HuH-7.5 (cell line): ENCODE results near the gene PPP1R15B.
A peak's percentile ranks its signal among the peaks of the same experiment; 100 is the strongest.

ENCODE experiments used
- DNase-seq: peaks from one replicate; pipeline ENCODE4 v3.0.0; 2011; ENCODE audit warnings: low spot score

PPP1R15B gene

DNA sequence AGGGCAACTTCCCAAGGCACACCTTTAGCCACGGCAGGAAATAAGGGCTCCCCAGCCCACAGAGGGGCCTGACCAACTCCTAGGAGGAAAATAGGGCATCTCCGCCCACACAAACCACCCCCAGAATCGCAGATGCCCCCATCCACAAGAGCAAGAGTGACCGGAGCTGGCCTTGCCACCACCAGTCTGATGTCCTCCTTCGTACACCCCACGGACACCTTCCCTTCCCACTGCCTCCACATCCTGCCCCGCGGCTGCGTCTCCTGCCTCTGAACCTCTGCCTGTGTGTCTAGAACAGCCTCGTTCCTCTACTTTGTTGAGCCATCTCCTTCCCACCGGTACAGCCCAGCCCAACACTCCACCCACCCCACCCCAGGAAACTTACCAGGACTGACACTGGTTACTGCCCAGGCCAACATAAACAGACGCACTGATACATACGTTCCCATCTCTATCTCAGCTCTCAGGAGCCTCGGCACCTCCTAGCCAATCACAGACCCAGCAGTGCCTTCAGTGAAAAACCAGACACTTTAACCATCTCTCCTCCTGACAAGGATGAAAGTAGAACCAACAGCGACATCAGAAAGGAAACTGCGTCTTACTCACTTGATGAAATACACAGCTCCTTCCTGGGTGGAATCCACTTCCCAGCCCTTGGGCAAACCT lies 44.3 kb downstream of the PPP1R15B start:
- no peak for DNase-seq

DNA sequence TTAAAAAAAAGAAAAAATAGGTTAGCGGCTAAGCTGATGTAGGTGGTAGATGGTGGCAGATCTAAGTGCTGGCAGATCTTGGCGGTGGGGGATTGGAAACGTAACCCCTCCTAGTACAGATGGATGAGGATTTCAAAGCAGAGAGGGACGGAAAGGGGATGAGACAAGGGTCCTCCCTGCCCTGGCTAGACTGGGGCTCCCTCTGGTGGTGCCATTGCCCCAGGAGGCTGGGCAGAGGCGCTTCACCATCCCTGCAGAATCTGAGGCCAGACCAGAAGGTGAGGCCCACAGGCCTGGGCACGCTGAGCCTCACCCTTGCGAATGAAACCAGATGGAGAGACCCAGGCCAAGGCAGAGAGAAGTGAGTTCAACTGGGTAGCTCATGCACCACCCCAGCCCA lies 44.9 kb downstream of the PPP1R15B start:
- peak; percentile 50 for DNase-seq

DNA sequence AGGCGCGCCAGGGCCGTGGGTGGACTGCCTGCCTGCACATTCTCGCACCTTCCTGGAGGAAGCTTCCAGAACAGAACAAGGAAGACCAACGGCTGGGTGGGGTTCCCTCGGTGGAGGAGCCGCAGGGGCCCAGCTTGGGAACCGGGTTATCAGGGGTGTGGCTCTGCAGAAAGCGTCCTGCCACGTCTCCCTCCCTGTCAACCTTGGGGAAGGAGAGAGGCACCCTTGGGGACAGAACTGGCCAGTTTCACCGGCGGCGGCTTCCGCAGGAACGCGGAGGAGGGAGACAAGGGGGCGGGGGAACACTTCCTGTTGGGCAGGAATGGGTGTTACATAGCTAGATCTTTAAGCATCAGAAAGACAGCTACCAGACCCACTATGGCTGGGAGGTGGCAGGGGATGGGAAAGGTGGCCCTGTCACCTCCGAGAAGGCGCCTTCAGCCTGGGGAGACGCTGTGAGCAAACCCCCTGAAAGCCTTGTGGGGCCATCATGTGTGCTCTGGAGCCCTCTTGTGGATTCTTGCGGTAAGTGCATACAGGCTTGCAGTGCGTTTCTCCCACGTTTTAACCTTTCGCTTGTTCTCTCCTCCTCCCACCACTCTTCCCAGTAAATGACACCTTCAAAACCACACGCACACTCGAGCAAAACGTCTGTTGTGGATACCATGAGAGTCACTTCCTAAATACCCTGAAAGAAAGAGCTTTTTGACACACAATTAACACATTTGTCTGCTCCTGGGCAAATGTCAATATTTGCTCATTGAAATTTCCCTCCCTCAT lies 48.1 kb downstream of the PPP1R15B start:
- DNase-seq = peak; percentile 64

DNA sequence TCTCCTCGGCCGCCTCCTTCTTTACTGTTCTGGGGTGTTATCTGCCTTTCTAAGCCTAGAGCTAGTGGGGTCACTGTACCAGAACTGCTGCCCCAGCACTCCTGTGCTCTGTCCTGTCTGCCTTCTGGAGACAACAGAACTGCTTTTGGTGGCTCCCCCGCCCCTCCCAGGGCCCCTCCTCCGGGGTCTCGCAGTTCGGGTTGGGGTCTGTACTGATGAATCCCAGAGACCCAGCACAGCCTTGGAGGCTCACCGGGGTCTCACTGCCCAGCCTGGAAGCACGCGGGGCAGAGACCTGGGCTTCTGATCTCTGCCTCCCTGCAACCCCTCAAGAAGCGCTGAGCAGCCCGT lies 48.7 kb downstream of the PPP1R15B start:
- no peak for DNase-seq

DNA sequence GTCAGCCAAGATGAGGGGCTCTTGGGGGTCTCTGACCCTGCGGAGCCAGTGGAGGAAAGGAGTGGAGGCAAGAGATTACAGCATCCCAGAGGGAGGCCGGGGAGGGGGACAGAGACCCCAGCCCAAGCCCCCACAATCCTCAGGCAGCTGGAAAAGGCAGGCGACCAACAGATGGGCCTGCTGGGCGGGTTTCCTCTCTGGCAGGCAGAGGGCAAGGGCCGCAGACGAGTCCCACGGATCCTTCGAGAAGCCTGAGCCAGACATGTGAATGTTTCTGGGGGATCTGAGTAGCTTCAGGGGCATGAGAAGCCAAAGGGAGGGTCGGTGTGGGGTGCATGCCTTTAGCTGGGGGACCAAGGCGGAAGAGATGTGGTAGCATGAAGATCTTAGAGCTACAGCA lies 49.8 kb downstream of the PPP1R15B start:
- DNase-seq = no peak

DNA sequence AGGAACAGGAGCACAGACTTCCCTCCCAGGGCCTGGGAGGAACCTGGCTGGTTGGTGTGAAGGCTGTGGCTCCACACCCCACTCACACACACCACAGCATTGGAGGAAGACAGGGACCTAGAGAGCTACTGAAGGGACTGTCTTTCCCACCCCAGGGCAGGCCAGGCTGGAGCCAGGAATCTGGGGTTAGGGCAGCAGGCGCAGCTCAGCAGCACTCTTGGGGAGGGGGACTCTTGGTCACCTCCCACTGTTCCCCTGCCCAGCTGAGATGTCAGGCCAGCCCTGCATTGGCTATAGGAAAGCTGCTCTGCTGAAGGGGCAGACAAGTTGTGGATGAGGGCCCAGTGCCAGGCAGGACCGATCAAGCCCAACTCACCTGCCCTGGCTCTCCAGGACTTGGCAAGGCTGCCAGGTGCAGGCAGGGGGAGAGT lies 50.3 kb downstream of the PPP1R15B start:
- DNase-seq = no peak

DNA sequence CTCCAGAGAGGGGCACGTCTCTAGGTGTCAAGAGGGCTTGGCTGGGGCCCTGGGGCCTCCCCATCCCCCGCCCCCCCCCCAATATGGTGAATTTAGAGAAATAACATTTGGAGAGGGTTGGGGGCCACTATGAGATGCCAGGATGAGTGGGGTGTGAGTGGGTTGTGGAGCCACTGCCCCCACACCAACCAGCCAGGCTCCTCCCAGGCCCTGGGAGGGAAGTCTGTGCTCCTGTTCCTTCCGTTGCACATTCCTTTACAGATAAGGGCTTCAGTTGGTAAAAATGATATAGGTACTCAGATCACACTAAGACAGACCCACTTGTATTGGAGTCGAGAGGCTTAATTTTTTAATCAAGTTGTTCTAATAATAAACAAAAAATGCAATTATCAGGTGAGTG lies 51.3 kb downstream of the PPP1R15B start:
- no peak for DNase-seq

DNA sequence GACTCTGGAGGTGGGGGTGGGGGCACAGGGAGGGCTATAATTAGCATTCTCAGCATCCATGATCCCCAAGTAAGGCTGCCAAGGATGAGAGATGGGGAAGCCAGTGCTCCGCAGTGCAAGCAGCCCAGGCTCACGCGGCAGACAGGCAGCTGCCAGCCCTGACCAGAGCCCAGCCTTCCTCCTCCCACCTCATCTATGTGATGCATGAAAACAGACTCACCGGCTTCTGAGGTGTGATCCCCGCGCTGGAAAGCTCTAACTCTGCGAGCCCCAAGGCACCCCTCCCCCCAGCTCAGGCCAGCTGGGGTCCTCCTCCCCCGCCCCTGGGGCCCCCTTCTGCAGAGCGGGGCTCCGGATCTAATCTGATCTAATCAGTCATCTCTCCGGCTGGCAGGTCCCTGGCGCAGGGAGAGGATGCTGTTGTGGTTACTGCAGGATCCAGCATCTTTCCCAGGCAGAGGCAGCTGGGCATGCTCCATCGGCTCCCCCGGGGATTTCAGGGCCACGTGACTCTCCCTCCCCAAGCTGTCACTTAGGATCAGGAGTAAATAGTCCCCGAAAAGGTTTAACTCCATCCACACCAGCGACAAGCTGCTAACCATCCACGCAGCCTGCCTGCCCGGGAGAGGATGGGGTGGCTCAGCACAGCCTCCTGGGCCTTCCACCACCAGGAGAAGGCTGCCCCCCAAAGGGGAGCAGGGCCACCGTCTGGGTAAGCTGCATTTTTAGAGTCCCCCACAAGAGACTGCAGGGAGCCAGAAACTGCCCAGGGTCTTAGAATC lies 52.0 kb downstream of the PPP1R15B start, which contains the start of gene PLEKHA6:
Gene PLEKHA6, minus strand, starts transcription at position 456 of the 782 bp plus-strand sequence. CDS start 86,202 bp downstream, outside the sequence.
- no peak for DNase-seq

DNA sequence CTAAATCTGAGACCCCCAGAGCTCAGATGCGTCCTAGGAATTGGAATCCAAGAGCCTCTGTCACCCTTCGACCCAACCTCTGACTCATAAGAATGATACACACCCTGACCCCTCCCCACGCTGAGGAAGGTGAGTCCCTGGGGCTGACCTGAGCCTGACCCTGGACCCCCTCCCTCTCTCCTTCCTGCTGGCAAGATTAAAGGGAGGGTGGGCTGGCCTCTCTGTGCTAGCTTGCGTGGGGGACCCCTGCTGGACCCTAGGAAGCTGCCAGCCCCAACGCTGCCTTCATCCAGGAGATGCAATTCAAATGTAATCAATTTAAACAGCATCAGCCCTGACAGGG lies 52.5 kb downstream of the PPP1R15B start:
- no peak for DNase-seq

DNA sequence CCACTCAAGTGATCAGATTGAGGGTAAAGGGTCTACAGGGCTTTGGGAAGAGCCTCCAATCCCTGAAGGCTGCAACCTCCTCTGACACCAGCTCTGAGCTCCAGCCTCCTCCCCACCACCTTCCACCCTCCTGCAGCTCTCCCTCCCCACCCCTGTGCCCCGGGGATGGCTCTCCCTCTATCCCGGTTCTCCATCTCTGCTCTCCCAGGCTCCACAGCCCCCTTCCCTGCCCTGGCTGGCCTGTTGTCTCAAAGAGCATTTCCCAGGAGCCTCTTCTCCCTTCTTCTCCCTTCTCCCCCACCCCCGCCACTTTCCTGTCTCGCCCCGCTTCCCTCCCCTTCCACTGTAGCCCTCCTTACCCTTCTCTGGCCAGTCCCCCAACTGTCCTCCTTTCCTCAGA lies 53.0 kb downstream of the PPP1R15B start:
- DNase-seq = no peak

DNA sequence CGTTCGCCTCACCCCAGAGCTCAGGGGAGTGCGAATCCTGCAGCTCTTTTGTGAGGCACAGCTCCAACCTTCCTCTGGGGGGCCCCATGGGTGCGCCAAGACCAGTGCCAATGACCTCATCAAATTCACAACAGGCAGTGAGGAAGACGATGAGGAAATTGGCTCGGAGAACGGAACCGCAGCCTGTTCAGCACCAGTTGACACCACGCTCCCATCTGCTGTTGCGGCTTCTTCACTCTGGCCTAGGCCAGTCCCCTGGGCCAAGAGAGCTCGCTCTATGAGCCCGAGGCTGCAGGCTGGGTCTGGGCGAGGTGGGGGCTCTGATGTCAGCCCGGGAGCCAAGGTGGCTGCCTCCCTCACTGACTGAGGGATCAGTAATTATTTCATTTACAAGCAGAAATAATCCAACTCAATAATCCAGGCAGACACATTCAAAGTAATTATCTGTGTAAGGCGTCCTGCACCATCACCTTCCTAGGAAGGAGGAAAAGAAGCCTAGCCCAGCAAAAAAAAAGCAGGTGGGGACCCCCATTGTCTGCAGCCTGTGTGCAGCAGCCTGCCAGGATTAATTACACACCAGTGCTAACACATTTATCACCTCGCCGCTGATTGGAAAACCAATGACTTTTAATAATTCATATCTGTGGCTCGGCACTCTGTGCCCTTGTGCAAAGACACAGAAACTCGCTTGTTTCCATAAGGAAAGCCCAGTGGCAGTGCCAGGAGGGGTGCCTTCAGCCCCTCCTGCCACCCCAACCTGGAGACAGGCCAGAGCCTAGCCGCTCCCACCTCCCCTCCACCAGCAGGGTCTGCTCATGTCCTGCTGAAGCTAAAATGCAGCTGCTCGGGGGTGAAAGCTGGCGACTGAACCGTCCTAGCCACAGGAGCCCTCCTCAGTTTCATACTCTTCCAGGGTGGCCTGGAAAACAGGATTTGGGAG lies 53.8 kb downstream of the PPP1R15B start:
- DNase-seq = no peak

DNA sequence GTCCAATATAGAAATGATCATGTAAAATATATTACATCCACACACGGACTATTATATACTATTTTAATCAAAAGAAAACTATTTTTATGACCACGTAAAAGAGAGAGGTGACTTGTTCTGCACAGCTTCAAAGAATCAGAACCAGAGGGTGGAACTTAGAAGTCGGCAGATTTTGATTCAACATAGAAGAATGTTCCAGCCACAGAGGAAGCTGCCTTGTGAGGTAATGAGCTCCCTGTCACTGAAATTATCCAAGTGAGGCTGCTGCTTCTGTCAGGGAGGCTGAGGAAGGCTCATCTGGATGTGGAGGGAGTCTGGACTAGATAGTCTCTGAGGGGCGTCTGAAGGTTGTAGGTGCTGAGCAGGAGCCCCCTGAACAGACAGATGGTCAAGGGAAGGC lies 54.6 kb downstream of the PPP1R15B start:
- no peak for DNase-seq

DNA sequence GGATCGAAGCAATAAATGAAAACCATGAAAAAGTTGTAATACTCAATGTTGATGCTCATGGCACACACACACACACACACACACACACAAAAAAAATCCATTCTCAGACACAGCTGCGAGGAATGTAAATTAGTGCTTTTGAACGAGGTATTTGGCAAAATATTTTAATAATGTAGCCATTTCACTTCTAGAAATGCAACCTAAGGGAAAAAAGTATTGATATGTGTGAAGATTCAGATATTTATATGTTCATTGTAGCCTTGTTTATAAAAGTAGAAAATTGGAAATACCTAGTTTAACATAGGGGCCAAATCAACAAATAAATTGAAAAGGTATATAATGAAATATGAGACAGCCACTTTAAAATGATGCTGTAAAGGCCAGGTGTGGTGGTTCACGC lies 55.7 kb downstream of the PPP1R15B start:
- no peak for DNase-seq

DNA sequence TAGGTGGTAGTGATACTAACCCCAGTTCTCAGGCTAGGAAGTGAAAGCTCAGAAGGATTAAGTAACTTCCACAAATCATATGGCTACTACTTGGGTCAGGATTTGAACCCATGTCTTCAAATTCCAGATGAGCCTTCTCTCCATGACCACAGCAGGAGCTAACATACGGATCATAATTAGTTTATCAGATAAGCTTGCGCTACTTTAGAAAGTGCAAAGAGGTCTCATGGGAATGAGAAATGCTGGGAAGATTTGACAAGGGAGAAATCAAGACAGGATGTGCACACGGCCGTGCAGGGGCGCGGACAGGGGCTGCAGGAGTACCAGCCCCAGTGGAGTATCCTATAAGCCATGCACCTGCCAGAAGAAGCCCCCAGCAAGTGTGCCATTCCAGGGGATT lies 57.0 kb downstream of the PPP1R15B start:
- no peak for DNase-seq
